ENCODE measurements around the gene ALK.

- TF ChIP-seq CTCF (IDR thresholded peaks at IDR 0.05), result no peak
- no peak for TF ChIP-seq EZH2 (IDR thresholded peaks at IDR 0.05; ENCODE audit: borderline replicate concordance, insufficient read depth, low read depth, low read length, poor library complexity, severe bottlenecking)
Observed at GRCh38 chr2:29871541-29871940, 49.8 kb downstream of the ALK start.
